ENCODE data around the gene HOXC5.

HOXC5 gene

DNA sequence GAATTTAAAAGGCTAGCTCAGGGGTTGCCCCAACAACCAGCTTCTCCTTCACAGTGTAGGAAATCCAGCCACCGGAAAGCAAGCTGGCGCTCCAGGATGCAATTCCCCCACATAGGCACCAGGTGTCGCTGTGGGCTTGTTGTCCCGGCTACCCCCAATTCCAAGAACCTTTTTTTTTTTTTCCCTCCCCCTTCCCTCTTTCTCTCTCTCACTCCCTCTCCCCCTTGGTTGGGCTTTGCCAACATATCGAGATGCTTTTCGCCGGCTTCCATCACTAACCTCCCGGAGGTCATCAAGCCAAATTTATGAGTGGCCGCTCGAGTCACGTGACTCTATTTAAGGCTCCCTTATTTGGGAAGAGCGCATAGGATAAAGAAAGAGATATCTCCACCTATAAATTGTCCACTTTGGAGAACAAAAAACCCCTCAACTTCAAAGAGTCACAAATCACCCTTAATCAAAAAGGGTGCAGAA is at the start of gene HOXC5:
Gene HOXC5 (plus strand): TSS at position 424 of the 474 bp plus-strand sequence. CDS start 73 bp downstream, outside the sequence.
- peak; percentile 71 for DNase-seq

DNA sequence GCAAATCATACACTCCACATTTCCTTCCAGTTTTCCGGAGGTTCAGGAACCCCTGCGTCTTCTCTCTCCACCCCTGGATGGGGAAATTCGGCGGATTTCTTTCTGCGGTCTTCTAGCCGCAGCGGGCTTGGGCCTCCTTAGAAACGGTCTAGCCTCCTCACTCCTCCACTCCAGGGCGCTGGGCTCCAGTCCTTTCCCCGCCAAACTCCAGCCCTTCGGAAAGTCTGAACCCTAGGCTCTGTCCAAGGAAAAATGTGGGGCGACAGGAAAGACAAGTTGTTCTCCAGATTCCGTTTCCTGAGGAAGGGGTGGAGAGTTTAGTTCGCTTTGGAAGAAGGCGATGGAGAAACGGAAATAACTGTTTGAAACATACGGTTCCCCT is 49.3 kb upstream of the HOXC5 start:
- no peak for DNase-seq

DNA sequence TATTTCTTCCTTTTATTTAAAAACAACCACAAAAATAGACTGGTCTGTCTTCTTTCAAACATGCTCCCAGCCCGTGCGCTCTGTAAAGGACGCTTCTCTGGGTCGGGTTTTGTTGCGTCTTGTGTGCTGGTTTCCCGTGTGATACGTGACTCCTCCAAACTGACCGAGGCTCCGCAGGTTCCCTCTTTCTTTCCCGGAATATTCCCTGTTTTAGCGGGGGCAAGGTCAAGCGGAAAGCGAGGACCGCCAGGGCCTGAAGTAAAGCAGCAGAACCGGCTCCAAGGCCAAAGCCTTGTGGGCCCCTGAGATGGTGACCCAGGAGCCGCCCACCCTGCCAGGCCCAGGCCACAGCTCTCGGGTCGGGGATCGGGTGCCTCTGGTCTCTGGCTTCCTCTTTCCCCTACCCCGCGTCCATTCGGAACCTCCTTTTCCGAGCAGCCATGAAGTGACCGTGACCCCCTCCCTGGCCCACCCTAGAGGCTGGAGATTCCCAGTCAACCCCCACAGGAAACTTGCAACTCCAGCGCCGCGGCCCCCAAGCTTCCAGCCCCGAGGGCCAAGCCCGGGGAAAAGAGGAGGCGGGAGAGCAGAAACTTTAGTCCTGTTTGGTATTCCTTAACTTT is 48.8 kb upstream of the HOXC5 start:
- no peak for DNase-seq

DNA sequence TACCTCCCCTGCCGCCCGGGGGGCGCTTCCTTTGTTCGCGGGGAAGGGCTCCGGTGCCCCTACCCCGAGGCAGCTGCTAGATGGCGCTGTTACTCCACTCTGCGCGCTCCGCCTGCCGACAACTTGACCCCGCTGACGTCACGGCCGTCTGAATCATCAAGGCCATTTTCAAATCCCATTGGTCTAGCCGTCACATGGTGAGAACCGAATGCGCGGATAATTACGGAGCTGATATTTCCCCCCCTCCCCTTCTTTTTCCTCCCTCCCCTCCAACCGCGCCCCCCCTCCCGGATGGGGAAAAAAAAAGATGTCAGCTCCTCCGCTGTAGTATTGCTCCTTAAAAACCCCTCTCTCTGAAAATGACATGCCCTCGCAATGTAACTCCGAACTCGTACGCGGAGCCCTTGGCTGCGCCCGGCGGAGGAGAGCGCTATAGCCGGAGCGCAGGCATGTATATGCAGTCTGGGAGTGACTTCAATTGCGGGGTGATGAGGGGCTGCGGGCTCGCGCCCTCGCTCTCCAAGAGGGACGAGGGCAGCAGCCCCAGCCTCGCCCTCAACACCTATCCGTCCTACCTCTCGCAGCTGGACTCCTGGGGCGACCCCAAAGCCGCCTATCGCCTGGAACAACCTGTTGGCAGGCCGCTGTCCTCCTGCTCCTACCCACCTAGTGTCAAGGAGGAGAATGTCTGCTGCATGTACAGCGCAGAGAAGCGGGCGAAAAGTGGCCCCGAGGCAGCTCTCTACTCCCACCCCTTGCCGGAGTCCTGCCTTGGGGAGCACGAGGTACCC is 47.8 kb upstream of the HOXC5 start, which contains the start of gene HOXC10:
Gene HOXC10 (plus strand): TSS at position 246 of the 791 bp plus-strand sequence. CDS start 114 bp downstream, at position 360.
- peak; percentile 93 for DNase-seq

DNA sequence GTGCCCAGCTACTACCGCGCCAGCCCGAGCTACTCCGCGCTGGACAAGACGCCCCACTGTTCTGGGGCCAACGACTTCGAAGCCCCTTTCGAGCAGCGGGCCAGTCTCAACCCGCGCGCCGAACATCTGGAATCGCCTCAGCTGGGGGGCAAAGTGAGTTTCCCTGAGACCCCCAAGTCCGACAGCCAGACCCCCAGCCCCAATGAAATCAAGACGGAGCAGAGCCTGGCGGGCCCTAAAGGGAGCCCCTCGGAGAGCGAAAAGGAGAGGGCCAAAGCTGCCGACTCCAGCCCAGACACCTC is 47.2 kb upstream of the HOXC5 start:
- DNase-seq = no peak

DNA sequence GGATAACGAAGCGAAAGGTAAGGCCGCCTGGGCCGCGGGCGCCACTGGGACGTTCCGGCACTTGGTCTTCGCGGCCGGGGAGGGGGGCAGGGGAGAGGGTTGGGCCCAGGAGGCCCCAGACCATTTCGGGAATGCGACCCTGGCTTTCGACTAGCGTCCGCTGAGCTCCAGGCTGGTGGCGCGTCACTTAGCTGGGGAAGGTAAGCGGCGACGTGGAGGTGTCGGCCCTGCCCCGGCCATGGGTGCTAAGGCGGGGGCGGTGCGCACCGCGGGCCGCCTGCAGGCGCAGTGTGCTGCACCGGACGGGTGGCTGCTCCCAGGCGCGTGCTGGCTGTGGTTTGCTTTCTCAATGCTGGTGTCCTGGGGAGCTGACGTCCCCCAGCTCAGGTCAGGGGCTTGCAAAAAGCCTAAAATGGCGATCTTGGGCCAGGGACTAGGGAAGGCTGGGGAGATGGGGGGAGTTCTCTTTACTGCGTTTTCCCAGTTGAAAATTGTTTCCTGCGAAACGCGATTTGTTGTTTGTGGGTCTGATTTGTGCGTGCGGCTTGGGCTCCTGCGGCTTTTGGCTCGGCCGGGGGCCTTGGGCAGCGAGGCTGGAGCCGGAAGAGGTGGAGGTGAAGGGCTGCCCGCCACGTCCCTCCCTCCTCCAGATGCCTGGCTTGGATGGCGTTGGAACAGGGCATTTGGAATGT is 46.7 kb upstream of the HOXC5 start:
- DNase-seq = no peak

DNA sequence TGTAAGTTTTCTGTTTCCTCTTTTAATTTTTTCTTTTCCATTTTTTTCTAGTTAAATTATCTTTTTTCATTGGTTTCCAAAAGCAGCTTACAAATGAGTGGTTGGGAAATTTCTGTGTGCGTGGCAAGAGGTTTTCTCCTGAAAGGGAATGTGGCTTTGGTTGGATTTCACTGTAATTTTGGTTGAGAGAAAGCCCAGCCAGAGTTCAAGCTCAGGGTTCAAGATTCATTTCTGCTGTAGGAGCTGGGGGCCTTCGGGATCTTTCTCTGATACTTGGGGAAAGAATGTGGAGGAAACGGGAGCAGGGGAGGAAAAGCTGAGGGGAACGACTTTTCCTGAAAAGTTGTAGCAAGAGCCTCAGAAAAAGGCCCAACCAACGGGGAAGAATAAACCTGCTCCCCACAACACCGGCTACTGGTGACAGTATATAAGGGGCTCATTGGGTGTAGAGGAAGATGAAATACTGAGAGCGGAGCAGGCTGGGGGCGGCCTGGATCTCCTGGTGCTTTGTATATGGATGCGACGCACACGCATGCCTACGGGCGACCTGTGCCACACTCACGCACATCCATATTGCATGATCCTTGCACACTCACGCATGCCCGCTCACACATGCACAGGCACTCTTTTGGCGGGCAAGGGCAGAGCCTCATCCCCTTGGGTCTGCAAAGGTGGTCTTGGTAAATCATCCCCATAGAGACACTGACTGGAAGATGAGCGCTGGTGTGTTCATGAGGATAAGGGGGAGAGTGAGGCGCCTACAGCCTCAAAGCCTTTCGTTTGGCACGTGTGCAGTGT is 46.0 kb upstream of the HOXC5 start:
- DNase-seq = no peak

DNA sequence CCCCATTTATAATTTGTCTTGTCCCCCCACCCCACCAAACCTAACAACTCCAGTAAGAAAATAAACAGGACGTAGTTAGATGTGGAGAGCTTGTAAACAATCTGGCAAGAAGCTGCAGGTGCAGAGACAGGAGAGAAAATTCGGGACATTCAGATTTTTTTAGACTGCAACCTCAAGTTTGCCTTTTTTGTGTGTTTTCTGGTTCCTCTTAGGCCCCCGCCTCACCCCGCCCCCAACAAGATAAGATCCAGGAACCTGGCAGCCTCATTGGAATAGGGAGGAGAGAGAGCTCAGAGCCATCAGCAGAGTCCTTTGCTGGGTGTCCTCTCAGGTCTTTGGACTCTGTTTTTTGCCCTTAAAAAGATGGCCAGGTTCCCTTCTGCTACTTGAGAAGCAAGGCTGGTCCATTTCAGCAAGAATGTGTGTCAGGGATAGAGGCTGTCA is 45.0 kb upstream of the HOXC5 start:
- DNase-seq = no peak

DNA sequence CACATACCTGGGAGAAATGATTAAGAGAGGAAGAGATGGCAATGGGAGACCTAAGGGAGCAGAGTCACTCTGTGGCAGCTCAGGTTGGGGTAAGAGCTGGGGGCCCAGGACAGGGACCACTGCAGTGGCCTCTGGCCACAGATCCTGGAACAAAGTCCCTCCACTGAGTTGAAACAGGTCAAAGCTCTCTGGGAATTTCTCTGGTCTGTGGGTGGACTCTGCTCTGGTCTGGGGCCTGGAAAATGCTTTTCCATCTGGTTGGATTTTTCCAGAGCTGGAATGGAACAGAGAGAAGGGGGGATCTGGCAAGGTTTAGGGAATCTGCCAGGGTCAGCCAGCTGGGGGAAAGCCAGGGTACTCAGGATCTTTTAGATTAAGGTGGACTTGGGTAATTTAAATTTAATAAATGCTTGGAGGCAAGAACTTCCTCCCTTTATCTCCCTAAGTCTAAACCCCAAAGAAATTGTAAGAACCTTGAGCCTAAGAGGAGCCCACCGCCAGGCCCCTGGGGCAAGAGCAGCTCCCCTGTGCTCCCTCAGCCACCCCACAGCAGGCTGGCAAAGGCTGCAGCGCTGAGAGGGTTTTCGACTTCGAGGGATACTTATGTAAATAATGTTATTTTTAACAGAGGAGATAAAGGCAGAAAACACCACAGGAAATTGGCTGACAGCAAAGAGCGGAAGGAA is 44.2 kb upstream of the HOXC5 start:
- no peak for DNase-seq

DNA sequence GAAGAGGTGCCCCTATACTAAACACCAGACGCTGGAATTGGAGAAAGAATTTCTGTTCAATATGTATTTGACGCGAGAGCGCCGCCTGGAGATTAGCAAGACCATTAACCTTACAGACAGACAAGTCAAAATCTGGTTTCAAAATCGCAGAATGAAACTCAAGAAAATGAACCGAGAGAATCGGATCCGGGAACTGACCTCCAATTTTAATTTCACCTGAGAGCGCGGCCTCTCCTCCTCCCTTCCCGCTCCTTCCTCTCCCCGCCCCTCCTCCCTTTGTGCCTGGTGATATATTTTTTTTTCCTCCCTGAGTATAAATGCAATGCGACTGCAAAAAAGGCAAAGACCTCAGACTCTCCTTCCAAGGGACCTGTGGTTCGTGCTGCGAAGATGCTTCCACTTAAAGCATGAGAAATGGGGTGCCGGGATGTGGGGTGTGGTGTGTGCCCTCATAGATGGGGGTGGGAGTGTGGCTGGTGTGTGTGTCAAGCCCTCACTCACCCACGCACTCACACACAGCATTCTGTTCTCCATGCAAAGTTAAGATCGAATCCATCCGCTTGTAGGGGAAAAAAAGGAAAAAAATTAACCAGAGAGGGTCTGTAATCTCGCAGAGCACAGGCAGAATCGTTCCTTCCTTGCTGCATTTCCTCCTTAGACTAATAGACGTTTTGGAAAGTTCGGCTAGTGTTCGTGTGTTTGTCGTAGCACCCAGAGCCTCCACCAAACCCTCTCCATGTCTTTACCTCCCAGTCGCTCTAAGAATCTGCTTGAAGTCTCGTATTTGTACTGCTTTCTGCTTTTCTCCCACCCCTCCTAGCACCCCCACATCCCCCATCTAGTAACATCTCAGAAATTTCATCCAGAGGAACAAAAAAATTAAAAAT is 43.4 kb upstream of the HOXC5 start:
- peak; percentile 31 for DNase-seq

DNA sequence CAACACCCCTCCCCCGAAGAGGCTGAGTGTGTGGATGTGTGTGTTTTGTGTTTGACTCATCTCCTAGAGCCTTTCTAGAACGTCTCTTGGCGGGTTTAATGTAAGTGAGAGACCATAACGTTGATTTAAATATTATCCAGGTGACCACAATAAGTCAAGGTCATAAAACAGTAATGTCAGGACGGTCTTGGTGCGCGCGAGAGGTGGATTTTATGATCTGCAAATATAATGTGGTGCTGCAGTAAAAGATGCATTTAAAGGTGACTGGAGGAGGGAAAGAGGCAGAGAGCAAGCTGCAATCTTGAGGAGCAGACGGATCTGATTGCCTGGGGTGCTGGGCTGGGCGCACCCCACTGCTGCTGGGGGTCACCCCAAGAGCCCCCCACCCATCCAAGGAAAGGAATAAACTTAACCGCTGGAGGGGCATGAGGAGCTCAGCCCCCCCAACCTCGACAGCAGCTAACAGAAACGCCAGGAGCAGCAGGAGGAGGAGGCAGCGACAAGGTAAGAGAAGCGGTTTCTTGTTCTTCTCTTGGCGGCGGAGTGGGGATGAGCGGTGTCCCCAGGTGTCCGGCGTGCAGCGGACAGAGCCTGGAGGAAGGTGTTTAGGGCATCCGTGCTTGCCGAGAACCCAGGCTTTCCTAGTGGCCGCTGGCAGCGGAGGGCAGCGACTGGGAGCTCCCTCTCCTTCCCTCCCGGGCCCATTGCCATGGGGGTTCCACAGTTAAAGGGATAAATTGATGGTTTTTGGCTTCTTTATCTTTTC is 42.4 kb upstream of the HOXC5 start:
- DNase-seq = no peak

DNA sequence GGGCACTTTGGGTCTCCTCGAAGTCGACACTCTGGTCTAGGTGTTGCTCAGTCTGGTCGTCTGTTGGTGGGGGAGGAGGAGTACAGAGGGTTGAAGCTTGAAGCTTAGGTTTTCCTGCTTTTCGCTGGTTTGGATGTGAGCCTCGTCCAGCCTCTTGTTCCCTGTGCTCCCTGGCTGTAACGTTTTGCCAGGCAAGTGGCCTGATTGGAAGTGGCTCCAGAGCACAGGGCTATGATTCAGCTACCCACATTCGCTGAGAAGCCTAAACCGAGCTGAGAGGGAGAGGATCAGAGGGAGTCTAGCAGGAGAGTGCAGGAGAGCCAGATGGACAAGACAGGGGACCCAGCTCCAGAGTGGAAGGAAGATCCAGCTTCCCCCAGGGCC is 41.8 kb upstream of the HOXC5 start:
- no peak for DNase-seq

DNA sequence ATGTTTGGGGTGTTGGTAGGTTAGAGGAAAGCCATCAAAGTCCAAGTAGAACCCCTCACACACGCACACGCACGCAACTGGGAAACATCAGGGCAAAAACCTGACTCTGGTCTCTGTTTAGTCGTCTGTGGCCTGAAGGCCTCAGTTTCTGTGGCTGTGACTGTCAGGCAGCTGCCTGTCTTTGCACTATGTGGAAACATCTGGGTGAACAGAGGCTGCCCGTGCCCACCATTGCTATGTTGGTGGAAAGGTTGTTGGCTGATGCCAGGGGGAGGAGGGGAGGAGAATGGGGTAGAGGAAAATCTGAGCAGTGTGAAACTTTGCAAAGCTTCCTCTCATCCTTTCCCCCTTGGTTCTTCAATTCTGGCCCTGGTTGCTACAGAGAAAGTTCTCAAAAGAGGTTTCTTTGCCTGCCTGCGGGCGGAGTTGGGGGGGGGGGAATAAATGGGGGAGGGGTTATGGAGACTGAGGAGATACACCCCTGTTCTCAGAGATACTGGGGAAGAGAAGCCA is 40.4 kb upstream of the HOXC5 start:
- no peak for DNase-seq

DNA sequence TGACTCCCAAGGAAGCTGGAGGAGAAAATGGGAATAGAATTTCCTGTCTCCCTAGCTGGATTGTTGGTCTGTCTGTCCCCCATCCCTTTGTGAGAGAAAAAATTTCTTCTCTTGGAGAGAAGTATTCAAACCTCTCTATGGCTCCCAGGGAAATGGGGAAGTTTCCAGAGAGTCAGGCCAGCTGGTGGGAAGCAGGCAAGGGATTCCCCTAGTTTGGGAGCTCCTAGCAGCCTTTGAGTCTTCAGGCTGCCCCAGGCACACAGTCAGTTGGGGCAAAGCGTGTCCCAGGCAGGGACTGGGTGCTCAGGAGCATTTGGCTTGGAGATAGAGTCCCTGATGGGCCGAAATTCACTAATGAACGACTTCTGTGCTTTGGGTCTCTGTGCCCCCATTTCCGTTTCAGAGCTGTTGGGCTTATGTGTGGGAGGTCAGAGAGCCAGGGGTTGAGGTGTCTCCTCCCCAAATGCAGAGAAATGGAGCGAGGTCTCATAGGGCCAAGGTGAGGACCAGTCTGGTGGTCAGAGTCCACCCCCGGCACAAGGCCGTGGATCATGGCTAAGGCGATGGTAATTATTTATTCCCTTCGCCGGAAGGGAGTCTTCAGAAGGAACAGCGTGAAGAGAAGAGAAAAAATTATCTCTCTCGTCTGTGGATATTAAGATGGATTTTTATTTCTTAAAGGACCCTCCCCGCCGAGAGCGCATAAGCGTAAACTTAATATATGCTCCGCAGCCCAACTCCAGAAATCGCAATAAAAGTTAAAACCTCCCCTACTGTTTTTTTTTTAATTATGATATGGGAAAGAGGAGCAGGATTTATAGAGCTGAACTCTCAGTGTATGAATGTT is 39.5 kb upstream of the HOXC5 start:
- DNase-seq = no peak

DNA sequence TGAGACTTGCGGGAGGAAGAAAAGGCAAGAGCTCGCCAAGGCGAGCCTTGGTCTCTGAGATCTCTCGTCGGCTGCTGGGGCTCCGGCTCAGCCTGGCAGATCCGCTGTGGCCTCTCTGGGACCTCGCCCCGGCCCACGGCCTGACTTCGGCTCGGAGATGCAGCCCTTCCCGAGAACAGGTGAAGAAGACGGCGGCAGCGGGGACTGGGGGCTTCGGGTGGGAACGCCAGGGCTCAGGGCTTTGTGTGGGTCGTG is 38.9 kb upstream of the HOXC5 start:
- no peak for DNase-seq

DNA sequence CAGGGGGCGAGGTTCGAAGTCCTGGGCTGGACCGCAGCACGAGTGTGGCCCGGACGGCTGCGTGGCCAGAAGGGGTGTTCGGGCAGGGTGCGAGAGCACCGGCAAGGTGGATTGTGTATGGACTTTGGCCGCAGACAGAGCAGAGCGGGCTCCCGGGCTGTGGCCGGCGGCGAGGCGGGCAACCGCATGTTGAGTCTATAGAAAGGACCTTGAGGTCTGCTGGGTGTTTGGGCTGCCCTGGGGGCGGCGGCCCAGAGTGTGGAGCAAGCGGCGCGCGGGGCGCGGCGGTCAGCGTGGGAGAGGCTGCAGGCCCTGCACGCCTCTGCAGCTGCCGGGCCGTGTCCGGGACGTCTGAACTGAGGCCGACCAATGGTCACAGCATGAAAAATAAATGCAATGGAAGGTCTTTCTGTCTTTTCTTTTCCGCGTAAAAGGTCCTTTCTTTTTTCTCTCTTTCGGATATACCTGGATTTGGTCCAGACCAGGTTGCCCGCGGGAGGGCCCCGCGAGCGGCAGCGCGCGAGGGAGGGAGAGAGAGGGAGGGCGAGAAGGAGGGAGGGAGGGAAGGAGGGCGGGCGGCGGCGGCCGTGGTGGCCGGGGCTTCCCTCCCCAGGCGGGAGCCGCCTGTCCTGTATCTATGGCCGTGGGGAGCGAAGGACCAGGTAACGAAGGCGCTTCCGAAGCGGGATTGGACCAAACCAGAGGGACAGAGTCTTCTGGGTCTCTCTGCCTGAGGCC is 38.4 kb upstream of the HOXC5 start:
- peak; percentile 49 for DNase-seq

DNA sequence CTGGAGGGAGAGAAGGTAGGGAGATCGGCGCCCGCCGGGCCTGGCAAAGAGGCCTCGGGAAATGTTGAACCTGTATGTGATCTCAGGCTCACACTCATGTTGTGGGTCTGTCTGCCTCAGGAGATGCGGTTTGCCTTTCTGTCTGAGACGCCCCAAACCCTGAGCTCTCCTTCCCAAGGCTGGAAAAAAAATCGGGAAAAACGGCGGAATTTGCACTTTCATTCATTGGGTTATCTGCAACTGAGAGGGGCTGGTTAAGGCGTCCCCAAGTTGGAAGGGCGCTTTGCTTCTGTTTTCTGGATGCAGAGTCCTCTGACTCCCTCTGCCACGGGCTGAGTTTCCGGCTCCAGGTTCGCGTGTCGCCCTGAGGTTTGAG is 37.9 kb upstream of the HOXC5 start:
- DNase-seq = no peak

DNA sequence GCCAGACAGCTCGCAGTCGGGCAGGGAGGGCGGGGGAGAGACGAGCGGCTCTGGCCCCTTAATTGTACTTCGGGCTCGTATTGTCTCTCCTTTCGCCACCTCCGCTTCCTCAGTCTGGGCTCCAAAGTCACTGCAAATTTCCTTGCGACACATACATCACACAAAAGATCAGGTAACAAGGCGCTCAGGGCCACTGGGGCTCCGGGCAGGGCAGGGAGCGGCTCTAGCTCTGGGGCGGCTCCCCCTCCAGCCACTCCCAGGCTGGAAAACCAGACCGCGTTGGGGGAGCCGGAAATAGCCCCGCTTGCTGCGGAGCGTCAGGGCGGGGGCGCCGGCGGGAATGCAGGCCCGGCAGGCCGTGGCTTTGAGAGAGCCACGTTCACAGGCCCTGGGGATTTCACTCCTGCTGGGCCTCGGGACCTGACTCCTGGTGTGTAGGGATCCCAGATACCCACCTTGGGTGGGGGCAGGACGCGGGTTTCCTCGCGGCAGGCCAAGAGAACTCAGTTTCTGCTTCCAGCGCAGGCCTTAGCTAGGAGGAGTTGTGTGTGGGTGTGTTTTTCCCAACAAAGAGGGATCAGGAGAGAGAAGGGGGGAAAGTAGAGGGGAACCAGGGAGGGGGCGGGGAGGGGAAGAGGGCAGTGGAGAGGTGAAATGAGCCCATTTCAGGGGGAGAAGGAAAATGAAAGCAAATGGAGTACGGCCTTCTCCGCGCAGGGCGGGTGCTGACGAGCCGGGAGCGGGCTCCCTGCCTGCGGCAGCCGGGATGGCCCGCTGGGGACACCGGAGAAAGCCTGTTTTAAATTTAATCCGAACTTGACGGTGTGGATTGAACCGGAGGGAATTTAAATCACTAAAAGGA is 37.2 kb upstream of the HOXC5 start:
- peak; percentile 79 for DNase-seq

Data from NCI-H774 (cell line).